H9 (cell line): ENCODE results near the gene HCN2. TPM values are rescaled to one million over a fixed set of nuclear protein-coding genes. Genes with fewer than 3 reads are reported as not detected.

Experiments used
- DNase-seq: peaks from one replicate; pipeline ENCODE4 v3.0.0-alpha.2; 2017
- H2AFZ ChIP-seq: one replicate; pipeline ENCODE4 v1.6.1; 2013; ENCODE audit warnings: mild to moderate bottlenecking, low read length, control low read depth, moderate library complexity
- H2AK5ac ChIP-seq: 2 replicates; pipeline ENCODE4 v1.6.1; 2013; ENCODE audit warnings: low read length, control low read depth, mixed read lengths; ENCODE audit not compliant: insufficient read length
- H2BK120ac ChIP-seq: one replicate; pipeline ENCODE4 v1.6.1; 2013; ENCODE audit warnings: low read depth, mild to moderate bottlenecking, low read length, control low read depth, inconsistent platforms; ENCODE audit not compliant: poor library complexity, severe bottlenecking
- H2BK12ac ChIP-seq: 2 replicates; pipeline ENCODE4 v1.6.1; 2013; ENCODE audit warnings: low read length, control low read depth, mixed read lengths, low read depth; ENCODE audit not compliant: insufficient read length
- H2BK15ac ChIP-seq: 2 replicates; pipeline ENCODE4 v1.6.1; 2013; ENCODE audit warnings: low read depth, low read length, control low read depth
- H2BK20ac ChIP-seq: one replicate; pipeline ENCODE4 v1.6.1; 2013; ENCODE audit warnings: low read depth, mild to moderate bottlenecking, low read length, control low read depth, inconsistent platforms; ENCODE audit not compliant: poor library complexity, severe bottlenecking
- H2BK5ac ChIP-seq: 2 replicates; pipeline ENCODE4 v1.6.1; 2013; ENCODE audit warnings: low read length, control low read depth, mixed read lengths; ENCODE audit not compliant: insufficient read length
- H3K14ac ChIP-seq: 2 replicates; pipeline ENCODE4 v1.6.1; 2013; ENCODE audit warnings: low read length, control low read depth; ENCODE audit not compliant: insufficient read depth
- H3K18ac ChIP-seq: 2 replicates; pipeline ENCODE4 v1.6.1; 2013; ENCODE audit warnings: low read depth, mild to moderate bottlenecking, mixed read lengths, low read length, control low read depth; ENCODE audit not compliant: insufficient read length
- H3K23ac ChIP-seq: 2 replicates; pipeline ENCODE4 v1.6.1; 2013; ENCODE audit warnings: low read length, control low read depth, mixed read lengths, low read depth; ENCODE audit not compliant: insufficient read length
- H3K23me2 ChIP-seq: 2 replicates; pipeline ENCODE4 v1.6.1; 2013; ENCODE audit warnings: low read depth, mild to moderate bottlenecking, mixed read lengths, low read length, control low read depth; ENCODE audit not compliant: insufficient read length, poor library complexity, severe bottlenecking
- H3K27ac ChIP-seq: 2 replicates; pipeline ENCODE4 v1.5.1; 2013; ENCODE audit warnings: low read length, control low read depth, mixed read lengths, low read depth; ENCODE audit not compliant: insufficient read length
- H3K27me3 ChIP-seq: 2 replicates; pipeline ENCODE4 v1.6.1; 2013; ENCODE audit warnings: low read length, control low read depth, inconsistent platforms; ENCODE audit not compliant: insufficient read depth
- H3K4ac ChIP-seq: 2 replicates; pipeline ENCODE4 v1.6.1; 2013; ENCODE audit warnings: low read depth, mild to moderate bottlenecking, control low read depth, inconsistent platforms, low read length, moderate library complexity
- H3K4me1 ChIP-seq: 2 replicates; pipeline ENCODE4 v1.6.1; 2013; ENCODE audit warnings: low read length, control low read depth, inconsistent platforms; ENCODE audit not compliant: insufficient read depth
- H3K4me2 ChIP-seq: 2 replicates; pipeline ENCODE4 v1.6.1; 2013; ENCODE audit warnings: low read length, control low read depth, mixed read lengths; ENCODE audit not compliant: insufficient read length, insufficient read depth
- H3K56ac ChIP-seq: 2 replicates; pipeline ENCODE4 v1.6.1; 2013; ENCODE audit warnings: low read depth, mild to moderate bottlenecking, mixed read lengths, low read length, control low read depth; ENCODE audit not compliant: insufficient read length
- H3K79me1 ChIP-seq: 2 replicates; pipeline ENCODE4 v1.6.1; 2013; ENCODE audit warnings: low read depth, mild to moderate bottlenecking, moderate library complexity, low read length, control low read depth, inconsistent platforms; ENCODE audit not compliant: insufficient read depth, poor library complexity, severe bottlenecking
- H3K79me2 ChIP-seq: 2 replicates; pipeline ENCODE4 v1.6.1; 2013; ENCODE audit warnings: low read length, control low read depth, inconsistent platforms; ENCODE audit not compliant: insufficient read depth
- H3K9ac ChIP-seq: 2 replicates; pipeline ENCODE4 v1.6.1; 2013; ENCODE audit warnings: low read length, control low read depth, mixed read lengths; ENCODE audit not compliant: insufficient read length; ENCODE audit errors: extremely low read depth
- H3K9me3 ChIP-seq: one replicate; pipeline ENCODE4 v1.6.1; 2013; ENCODE audit warnings: low read depth, low read length, inconsistent platforms; ENCODE audit not compliant: control insufficient read depth
- H3T11ph ChIP-seq: one replicate; pipeline ENCODE4 v1.6.1; 2013; ENCODE audit warnings: mild to moderate bottlenecking, low read length, control low read depth, inconsistent platforms
- H4K20me1 ChIP-seq: one replicate; pipeline ENCODE4 v1.6.1; 2013; ENCODE audit not compliant: control insufficient read depth, insufficient read length, insufficient read depth
- H4K5ac ChIP-seq: 2 replicates; pipeline ENCODE4 v1.6.1; 2013; ENCODE audit warnings: low read depth, mild to moderate bottlenecking, mixed read lengths, low read length, control low read depth; ENCODE audit not compliant: insufficient read length
- H4K8ac ChIP-seq: replicated peaks from 2 replicates; pipeline ENCODE4 v1.6.1; 2013; ENCODE audit warnings: low read length, control low read depth, mixed read lengths, low read depth; ENCODE audit not compliant: insufficient read length
- H4K91ac ChIP-seq: 2 replicates; pipeline ENCODE4 v1.6.1; 2013; ENCODE audit warnings: low read depth, mild to moderate bottlenecking, moderate library complexity, mixed read lengths, low read length, control low read depth; ENCODE audit not compliant: insufficient read length
- H3K27ac Mint-ChIP-seq, 3 experiments: 2 replicates in 2 of 3; 3 replicates in 1 of 3; pipeline ENCODE4 v1.8.0; 2020 to 2021; ENCODE audit warnings: mixed read lengths in 3 of 3, mild to moderate bottlenecking in 1 of 3, moderate library complexity in 1 of 3
- H3K27me3 Mint-ChIP-seq: 2 replicates; pipeline ENCODE4 v1.8.0; 2021; ENCODE audit warnings: low read depth, mild to moderate bottlenecking, moderate library complexity, mixed read lengths
- H3K36me3 Mint-ChIP-seq, 3 experiments: 2 replicates in 2 of 3; 3 replicates in 1 of 3; pipeline ENCODE4 v1.8.0; 2020 to 2021; ENCODE audit warnings: low read depth in 3 of 3, mixed read lengths in 3 of 3; ENCODE audit not compliant: insufficient read depth in 1 of 3
- H3K4me1 Mint-ChIP-seq, 2 experiments: 2 replicates each; pipeline ENCODE4 v1.8.0; 2020; ENCODE audit warnings: mixed read lengths in 2 of 2
- H3K4me3 Mint-ChIP-seq, 2 experiments: 2 replicates in 1 of 2; 3 replicates in 1 of 2; pipeline ENCODE4 v1.8.0; 2020 to 2021; ENCODE audit warnings: mild to moderate bottlenecking in 2 of 2, mixed read lengths in 2 of 2, moderate library complexity in 1 of 2
- H3K9me3 Mint-ChIP-seq, 2 experiments: 2 replicates in 1 of 2; 3 replicates in 1 of 2; pipeline ENCODE4 v1.8.0; 2020; ENCODE audit warnings: mild to moderate bottlenecking in 2 of 2, mixed read lengths in 2 of 2, moderate library complexity in 1 of 2
- CTCF ChIP-seq: fragments of 200-600 bp; sonication (generic); conservative IDR thresholded peaks from 3 replicates; pipeline ENCODE4 v1.8.0; 2021; ENCODE audit warnings: antibody characterized with exemption, mild to moderate bottlenecking
- WGBS: extraction: QIAGEN DNeasy Blood & Tissue Kit; methylation state at CpG from one replicate; pipeline ENCODE4 v1.1.7; 2013; ENCODE audit warnings: missing lambda C conversion rate, low lambda C conversion rate, mixed read lengths; ENCODE audit not compliant: insufficient read length; ENCODE audit errors: extremely low coverage; 5-methylcytosine and 5-hydroxymethylcytosine counted together
- total RNA-seq: library from RNA; stranded (reverse); gene quantifications from 2 replicates; pipeline ENCODE4 v1.2.1, GENCODE V29; 2021

The HCN2 gene
- total RNA-seq, 1 experiment from 2014 or later: 3.7 TPM

GRCh38 chr19:645912-646778, 56.5 kb downstream of the HCN2 start:
- no peaks in the 10 kb centered on the region for H3K27me3 Mint-ChIP-seq
- Histone ChIP-seq H3T11ph (no peak overlapping the region), H3K27ac (no peak overlapping the region), H2AFZ (no peak overlapping the region), H4K91ac (no peak overlapping the region), H3K23me2 (no peaks in the 10 kb centered on the region), H4K5ac (no peak overlapping the region), H3K79me1 (no peaks in the 10 kb centered on the region), H2BK120ac (no peak overlapping the region), H2BK12ac (no peak overlapping the region), H3K56ac (no peak overlapping the region), H3K4me2 (no peak overlapping the region), H3K23ac (no peak overlapping the region), H4K8ac (no peak overlapping the region), H4K20me1 (no peaks in the 10 kb centered on the region), H3K9ac (no peak overlapping the region), H3K79me2 (no peaks in the 10 kb centered on the region; the same call in 1 of the 2 replicates), H3K4me1 (no peaks in the 10 kb centered on the region), H2AK5ac (no peak overlapping the region), H2BK20ac (no peak overlapping the region), H3K9me3 (no peaks in the 10 kb centered on the region), H3K18ac (no peak overlapping the region), H2BK15ac (no peak overlapping the region), H2BK5ac (no peak overlapping the region), H3K27me3 (no peaks in the 10 kb centered on the region), H3K14ac (no peak overlapping the region), H3K4ac (no peak overlapping the region)
- H3K36me3 Mint-ChIP-seq: peaks cover 11 to 31% (median 18%) of the 10 kb centered on the region in 3 experiments
- TF ChIP-seq CTCF: no peak
- H3K9me3 Mint-ChIP-seq: no peaks in the 10 kb centered on the region
- no peaks in the 10 kb centered on the region for H3K4me1 Mint-ChIP-seq
- peak overlapping the region; percentile 39 to 93 (median 80); a peak in 3 of 7 replicates for H3K27ac Mint-ChIP-seq
- no peak overlapping the region for H3K4me3 Mint-ChIP-seq
- no peak for DNase-seq
- no CpG with 5 or more reads among the region's 62 CpGs for WGBS
